ENCODE data around the gene ABI1.

GRCh38 chr10:26800468-26800867 lies 60.3 kb downstream of the ABI1 start:
- TF ChIP-seq, protein P1, sequence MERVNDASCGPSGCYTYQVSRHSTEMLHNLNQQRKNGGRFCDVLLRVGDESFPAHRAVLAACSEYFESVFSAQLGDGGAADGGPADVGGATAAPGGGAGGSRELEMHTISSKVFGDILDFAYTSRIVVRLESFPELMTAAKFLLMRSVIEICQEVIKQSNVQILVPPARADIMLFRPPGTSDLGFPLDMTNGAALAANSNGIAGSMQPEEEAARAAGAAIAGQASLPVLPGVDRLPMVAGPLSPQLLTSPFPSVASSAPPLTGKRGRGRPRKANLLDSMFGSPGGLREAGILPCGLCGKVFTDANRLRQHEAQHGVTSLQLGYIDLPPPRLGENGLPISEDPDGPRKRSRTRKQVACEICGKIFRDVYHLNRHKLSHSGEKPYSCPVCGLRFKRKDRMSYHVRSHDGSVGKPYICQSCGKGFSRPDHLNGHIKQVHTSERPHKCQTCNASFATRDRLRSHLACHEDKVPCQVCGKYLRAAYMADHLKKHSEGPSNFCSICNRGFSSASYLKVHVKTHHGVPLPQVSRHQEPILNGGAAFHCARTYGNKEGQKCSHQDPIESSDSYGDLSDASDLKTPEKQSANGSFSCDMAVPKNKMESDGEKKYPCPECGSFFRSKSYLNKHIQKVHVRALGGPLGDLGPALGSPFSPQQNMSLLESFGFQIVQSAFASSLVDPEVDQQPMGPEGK (tag by site-specific recombination; IDR thresholded peaks at IDR 0.05): no peak
- no peak for TF ChIP-seq PBX3 (CRISPR knock-in tag; IDR thresholded peaks at IDR 0.05)

All from HEK293 (cell line).